GM12892 (cell line): ENCODE data around the gene SORBS1.

ENCODE experiments used
- POLR2A ChIP-seq: IDR thresholded peaks from 2 replicates; pipeline ENCODE4 v1.6.1; 2011; ENCODE audit warnings: low read depth, low read length, control low read depth
- POLR2AphosphoS5 ChIP-seq: IDR thresholded peaks from 2 replicates; pipeline ENCODE4 v1.6.1; 2011; ENCODE audit warnings: low read depth, low read length, control low read depth
- TAF1 ChIP-seq: IDR thresholded peaks from 2 replicates; pipeline ENCODE4 v1.6.1; 2011; ENCODE audit warnings: low read depth, mild to moderate bottlenecking, control low read depth, low read length, borderline replicate concordance

DNA sequence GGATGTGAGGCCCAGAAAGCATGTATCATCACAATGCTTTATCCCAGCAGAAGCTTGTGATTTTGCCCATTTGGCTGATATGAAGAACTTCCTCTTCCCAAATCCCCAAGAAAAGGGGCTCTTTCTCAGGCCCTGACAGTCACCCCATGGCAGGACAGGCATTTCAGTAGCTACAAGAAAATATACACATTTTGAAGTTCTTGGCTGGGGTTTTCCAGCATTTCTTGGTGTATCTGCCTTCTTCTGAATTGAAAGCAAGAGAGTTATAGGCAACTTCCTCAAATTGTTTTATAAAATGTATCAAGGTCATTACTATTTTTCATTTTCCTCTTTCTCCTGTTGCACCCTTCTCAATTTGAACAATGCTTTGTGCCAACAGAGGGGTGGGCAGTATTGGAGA is 207.1 kb downstream of the SORBS1 start:
- no peak for TF ChIP-seq POLR2AphosphoS5
- TF ChIP-seq POLR2A = no peak
- TF ChIP-seq TAF1 = no peak
